Nasal cavity respiratory epithelium epithelial cell of viscerocranial mucosa (primary cell): ENCODE data around the gene CELF1. TPM values are rescaled to one million over a fixed set of nuclear protein-coding genes. Genes with fewer than 3 reads are reported as not detected.

Experiments
- total RNA-seq: library from RNA; depleted of rRNA; stranded (reverse); fragments of >200 nt; gene quantifications from 2 replicates; pipeline ENCODE4 v1.2.3, GENCODE V29; 2014

The CELF1 gene
- 100 and 142 TPM in 2 replicates for total RNA-seq

GRCh38 chr11:47552566-47553405 is at the start of gene CELF1:
Gene CELF1, minus strand, starts transcription at chr11:47553132. Its CDS starts 53,609 bp downstream, at chr11:47499523.

GRCh38 chr11:47593934-47594855 is 41.3 kb upstream of the CELF1 start, which contains the start of gene C1QTNF4:
Gene C1QTNF4, minus strand, starts transcription at chr11:47594411. Its CDS starts 3,601 bp downstream, at chr11:47590810.

GRCh38 chr11:47586098-47586855 is 33.3 kb upstream of the CELF1 start, which contains the start of gene FAM180B:
Gene FAM180B, plus strand, starts transcription at chr11:47586678. Its CDS starts 91 bp downstream, at chr11:47586769.

GRCh38 chr11:47578524-47579494 is 25.9 kb upstream of the CELF1 start, which contains the start of the genes KBTBD4 and NDUFS3:
Gene KBTBD4, minus strand, starts transcription at chr11:47578970. Its CDS starts 19 bp downstream, at chr11:47578951.
Gene NDUFS3, plus strand, starts transcription at chr11:47579074. Its CDS starts 18 bp downstream, at chr11:47579092.

GRCh38 chr11:47565340-47566148 is 12.6 kb upstream of the CELF1 start, which contains the start of gene PTPMT1:
Gene PTPMT1, plus strand, starts transcription at chr11:47565599. Its CDS starts 24 bp downstream, at chr11:47565623.

GRCh38 chr11:47448566-47449427 is 104.1 kb downstream of the CELF1 start, which contains the start of gene RAPSN:
Gene RAPSN, minus strand, starts transcription at chr11:47449136. Its CDS starts 172 bp downstream, at chr11:47448964.

GRCh38 chr11:47426062-47426956 is 126.6 kb downstream of the CELF1 start, which contains the start of gene PSMC3:
Gene PSMC3, minus strand, starts transcription at chr11:47426439. Its CDS starts 160 bp downstream, at chr11:47426279.

Other genes starting within 250 kb of the CELF1 start
- not detected in 2 replicates for gene MYBPC3, start 200.4 kb downstream of the CELF1 start, total RNA-seq
- not detected in 2 replicates for gene SPI1, start 174.6 kb downstream of the CELF1 start, total RNA-seq
- gene SLC39A13, start 144.5 kb downstream of the CELF1 start, total RNA-seq: 13.3 and 29.6 TPM in 2 replicates
- gene PSMC3, start 126.7 kb downstream of the CELF1 start, total RNA-seq: 135 and 147 TPM in 2 replicates
- 0.34 and 0.36 TPM in 2 replicates for gene RAPSN, start 104.0 kb downstream of the CELF1 start, total RNA-seq
- 76.0 and 98.4 TPM in 2 replicates for gene PTPMT1, start 12.5 kb upstream of the CELF1 start, total RNA-seq
- 9.0 and 11.3 TPM in 2 replicates for gene KBTBD4, start 25.8 kb upstream of the CELF1 start, total RNA-seq
- 46.7 and 63.6 TPM in 2 replicates for gene NDUFS3, start 25.9 kb upstream of the CELF1 start, total RNA-seq
- not detected in 2 replicates for gene FAM180B, start 33.5 kb upstream of the CELF1 start, total RNA-seq
- gene C1QTNF4, start 41.3 kb upstream of the CELF1 start, total RNA-seq: under 0.01 TPM in 1 of 2 replicates, not detected in the other
- gene MTCH2, start 89.4 kb upstream of the CELF1 start, total RNA-seq: 70.1 and 76.6 TPM in 2 replicates
- 0.34 and 0.78 TPM in 2 replicates for gene AGBL2, start 162.2 kb upstream of the CELF1 start, total RNA-seq
- 63.9 and 65.7 TPM in 2 replicates for gene FNBP4, start 214.2 kb upstream of the CELF1 start, total RNA-seq